NB4 (cell line): ENCODE data around the gene TTLL12.
A peak's percentile ranks its signal among the peaks of the same experiment; 100 is the strongest.

Experiments
- CTCF ChIP-seq: IDR thresholded peaks from one replicate; pipeline ENCODE4 v1.5.1; 2012; ENCODE audit warnings: low read depth, low read length
- POLR2A ChIP-seq: IDR thresholded peaks from 2 replicates; pipeline ENCODE4 v1.6.1; 2011; ENCODE audit warnings: mild to moderate bottlenecking; ENCODE audit not compliant: insufficient read length; ENCODE audit errors: extremely low read depth

GRCh38 chr22:43142880-43143562 is 43.9 kb downstream of the TTLL12 start, which contains the start of gene MCAT:
- TF ChIP-seq POLR2A, result peak; percentile 44
- TF ChIP-seq CTCF, result no peak
